Hepatocyte (in vitro differentiated cells): ENCODE data around the gene UPF3B. TPM values are rescaled to one million over a fixed set of nuclear protein-coding genes. Genes with fewer than 3 reads are reported as not detected.
"Not testable (repeated sequence)": the region's sequence is repeated elsewhere in the genome, so short reads cannot be mapped to it uniquely, and the experiment has no call there.

Experiments used
- DNase-seq: peaks from one replicate; pipeline ENCODE4 v3.0.0-alpha.2; 2016; ENCODE audit warnings: low spot score
- H2AFZ ChIP-seq: fragments of 200-600 bp; sonication (generic); 2 replicates; pipeline ENCODE4 v1.6.0; 2016; ENCODE audit warnings: antibody characterized with exemption, mild to moderate bottlenecking
- H3K27ac ChIP-seq: fragments of 200-600 bp; sonication (generic); 2 replicates; pipeline ENCODE4 v1.5.1; 2016; ENCODE audit warnings: mild to moderate bottlenecking
- H3K27me3 ChIP-seq: fragments of 200-600 bp; sonication (generic); 2 replicates; pipeline ENCODE4 v1.6.1; 2016
- H3K36me3 ChIP-seq: fragments of 200-600 bp; sonication (generic); replicated peaks from 2 replicates; pipeline ENCODE4 v1.5.1; 2016; ENCODE audit warnings: low read depth; ENCODE audit not compliant: insufficient read depth
- H3K4me1 ChIP-seq: fragments of 200-600 bp; sonication (generic); 2 replicates; pipeline ENCODE4 v1.5.1; 2016; ENCODE audit warnings: mild to moderate bottlenecking, moderate library complexity; ENCODE audit not compliant: insufficient read depth
- H3K4me2 ChIP-seq: fragments of 200-600 bp; sonication (generic); 2 replicates; pipeline ENCODE4 v1.6.0; 2016
- H3K4me3 ChIP-seq: fragments of 200-600 bp; sonication (generic); 2 replicates; pipeline ENCODE4 v1.5.1; 2016; ENCODE audit warnings: mild to moderate bottlenecking
- H3K79me2 ChIP-seq: fragments of 200-600 bp; sonication (generic); 2 replicates; pipeline ENCODE4 v1.6.0; 2017; ENCODE audit warnings: mild to moderate bottlenecking
- H3K9me2 ChIP-seq: fragments of 200-600 bp; sonication (generic); replicated peaks from 2 replicates; pipeline ENCODE4 v1.6.0; 2017; ENCODE audit warnings: mild to moderate bottlenecking; ENCODE audit not compliant: insufficient read depth
- H3K9me3 ChIP-seq: fragments of 200-600 bp; sonication (generic); 2 replicates; pipeline ENCODE4 v1.5.1; 2016; ENCODE audit warnings: low read depth, mild to moderate bottlenecking
- H4K20me1 ChIP-seq: fragments of 200-600 bp; sonication (generic); 2 replicates; pipeline ENCODE4 v1.6.0; 2016; ENCODE audit warnings: mild to moderate bottlenecking; ENCODE audit not compliant: insufficient read depth, poor library complexity, severe bottlenecking
- CTCF ChIP-seq: fragments of 200-600 bp; sonication (generic); IDR thresholded peaks from 2 replicates; pipeline ENCODE4 v1.5.1; 2016; ENCODE audit warnings: antibody characterized with exemption, mild to moderate bottlenecking; ENCODE audit not compliant: poor library complexity
- EZH2 ChIP-seq: fragments of 200-600 bp; sonication (generic); IDR thresholded peaks from 2 replicates; pipeline ENCODE4 v1.6.1; 2016; ENCODE audit warnings: antibody characterized with exemption, mild to moderate bottlenecking, borderline replicate concordance
- EZH2phosphoT487 ChIP-seq: fragments of 200-600 bp; sonication (generic); IDR thresholded peaks from one replicate; pipeline ENCODE4 v1.6.1; 2018; ENCODE audit warnings: antibody characterized with exemption, mild to moderate bottlenecking, low read depth, moderate library complexity; ENCODE audit not compliant: unreplicated experiment, severe bottlenecking
- WGBS: methylation state at CpG from one replicate; pipeline ENCODE4 v1.1.6; 2016; ENCODE audit warnings: low lambda C conversion rate; ENCODE audit errors: missing lambda C conversion rate; 5-methylcytosine and 5-hydroxymethylcytosine counted together
- polyA plus RNA-seq: library from polyadenylated mRNA; unstranded; fragments of >200 nt; fragmentation: Nextera tagmentation; extraction: Ambion mirVana; gene quantifications from 2 replicates; pipeline ENCODE4 v1.2.1, GENCODE V29; 2016
- total RNA-seq: library from RNA; depleted of rRNA; stranded (reverse); fragments of >200 nt; gene quantifications from 2 replicates; pipeline ENCODE4 v1.2.3, GENCODE V29; 2014

Gene UPF3B
- total and polyA plus RNA-seq, 2 experiments from 2014 or later, result 4.3 to 6.7 TPM

- no peaks in the 10 kb centered on the region for H3K27me3 ChIP-seq
- no peaks in the 10 kb centered on the region for H3K9me2 ChIP-seq
- 66% methylated on average over 7 of the region's 7 CpGs for WGBS
- H3K9me3 ChIP-seq, result no peaks in the 10 kb centered on the region
- no peaks in the 10 kb centered on the region for H3K4me1 ChIP-seq
- no peak overlapping the region for H3K27ac ChIP-seq
- no peak for DNase-seq
- H4K20me1 ChIP-seq, result no peaks in the 10 kb centered on the region
- no peaks in the 10 kb centered on the region for H3K36me3 ChIP-seq
- no peak overlapping the region for H3K4me3 ChIP-seq
- no peaks in the 10 kb centered on the region for H3K79me2 ChIP-seq
- TF ChIP-seq EZH2phosphoT487 (no peak), EZH2 (no peak), CTCF (no peak)
- no peak overlapping the region for H2AFZ ChIP-seq
- H3K4me2 ChIP-seq, result no peak overlapping the region
These were observed 26.3 kb downstream of the UPF3B start for GRCh38 chrX:119826399-119826959.

GRCh38 chrX:119824221-119824620, 28.5 kb downstream of the UPF3B start:
- not testable (repeated sequence) for H3K4me2 ChIP-seq, H3K27ac ChIP-seq, H2AFZ ChIP-seq, H3K79me2 ChIP-seq, H3K4me1 ChIP-seq, H3K9me2 ChIP-seq, H3K4me3 ChIP-seq, DNase-seq, H3K9me3 ChIP-seq, H3K36me3 ChIP-seq, H3K27me3 ChIP-seq, H4K20me1 ChIP-seq
- WGBS, result 68% methylated on average over 2 of the region's 5 CpGs

- H2AFZ ChIP-seq, H3K4me2 ChIP-seq, H4K20me1 ChIP-seq, H3K79me2 ChIP-seq, H3K4me3 ChIP-seq, H3K9me3 ChIP-seq, H3K36me3 ChIP-seq, H3K27me3 ChIP-seq, H3K9me2 ChIP-seq, H3K27ac ChIP-seq, H3K4me1 ChIP-seq, DNase-seq: not testable (repeated sequence)
- WGBS, result 84% methylated on average over 3 of the region's 3 CpGs
These were observed 31.1 kb downstream of the UPF3B start for GRCh38 chrX:119821703-119822102.

GRCh38 chrX:119817130-119817690, 35.6 kb downstream of the UPF3B start:
- H3K27me3 ChIP-seq, result no peaks in the 10 kb centered on the region
- no peaks in the 10 kb centered on the region for H3K4me1 ChIP-seq
- H3K4me2 ChIP-seq, result no peak overlapping the region
- WGBS, result 80% methylated on average over 6 of the region's 6 CpGs
- TF ChIP-seq EZH2 (no peak), CTCF (no peak), EZH2phosphoT487 (no peak)
- no peak for DNase-seq
- no peaks in the 10 kb centered on the region for H3K79me2 ChIP-seq
- no peaks in the 10 kb centered on the region for H4K20me1 ChIP-seq
- H3K27ac ChIP-seq, result no peak overlapping the region
- no peaks in the 10 kb centered on the region for H3K36me3 ChIP-seq
- H3K9me3 ChIP-seq, result no peaks in the 10 kb centered on the region
- no peaks in the 10 kb centered on the region for H3K9me2 ChIP-seq
- H2AFZ ChIP-seq, result no peak overlapping the region
- H3K4me3 ChIP-seq, result no peak overlapping the region
